Lower lobe of right lung (tissue), 2 donors: ENCODE measurements around the gene GPR27. TPM values are rescaled to one million over a fixed set of nuclear protein-coding genes. Genes with fewer than 3 reads are reported as not detected.

Source experiments
- ATAC-seq, 2 donors: fragments of 200-7000 bp; cut with Tn5 transposase; one replicate each; pipeline ENCODE4 v1.9.1; 2020 to 2022; ENCODE audit warnings: mild to moderate bottlenecking in 2 of 2, moderate library complexity in 2 of 2
- DNase-seq: peaks from one replicate; pipeline ENCODE4 v3.0.0-alpha.2; 2020
- H3K27ac ChIP-seq: fragments of 200-600 bp; one replicate; pipeline ENCODE4 v1.8.0; 2022
- H3K27me3 ChIP-seq: fragments of 200-600 bp; one replicate; pipeline ENCODE4 v1.8.0; 2022; ENCODE audit warnings: low read depth
- H3K36me3 ChIP-seq: fragments of 200-600 bp; one replicate; pipeline ENCODE4 v1.8.0; 2022; ENCODE audit warnings: mild to moderate bottlenecking
- H3K4me1 ChIP-seq: fragments of 200-600 bp; one replicate; pipeline ENCODE4 v1.8.0; 2022
- H3K4me3 ChIP-seq: fragments of 200-600 bp; one replicate; pipeline ENCODE4 v1.8.0; 2022; ENCODE audit warnings: mild to moderate bottlenecking
- H3K9me3 ChIP-seq: fragments of 200-600 bp; one replicate; pipeline ENCODE4 v1.8.0; 2022
- intact Hi-C: fragments of 100-400 bp; cut with DNase I; formaldehyde crosslinking; loops from one replicate; pipeline ENCODE4 v1.11.0; 2022
- total RNA-seq: library from RNA; stranded (reverse); fragmentation: NEBNext Ultra II Directional; extraction: Animal tissue kit (Norgen Biotek cat#: 25700); gene quantifications from one replicate; pipeline ENCODE4 v1.2.1, GENCODE V29; 2021
- TF ChIP-seq, protein P1 (sequence below): fragments of 200-600 bp; IDR thresholded peaks from one replicate; pipeline ENCODE4 v1.8.0; 2022; ENCODE audit warnings: antibody characterized with exemption, mild to moderate bottlenecking
- donor health status: DM: no; HTN: yes; CAD: no; lungs with severe emphysema.

GPR27 gene
- total RNA-seq, 1 donor from 2014 or later = 2.6 TPM

GRCh38 chr3:71785532-71786216, 32.0 kb downstream of the GPR27 start:
- no peak for ATAC-seq
- H3K27ac ChIP-seq = no peak overlapping the region
- TF ChIP-seq, protein P1, sequence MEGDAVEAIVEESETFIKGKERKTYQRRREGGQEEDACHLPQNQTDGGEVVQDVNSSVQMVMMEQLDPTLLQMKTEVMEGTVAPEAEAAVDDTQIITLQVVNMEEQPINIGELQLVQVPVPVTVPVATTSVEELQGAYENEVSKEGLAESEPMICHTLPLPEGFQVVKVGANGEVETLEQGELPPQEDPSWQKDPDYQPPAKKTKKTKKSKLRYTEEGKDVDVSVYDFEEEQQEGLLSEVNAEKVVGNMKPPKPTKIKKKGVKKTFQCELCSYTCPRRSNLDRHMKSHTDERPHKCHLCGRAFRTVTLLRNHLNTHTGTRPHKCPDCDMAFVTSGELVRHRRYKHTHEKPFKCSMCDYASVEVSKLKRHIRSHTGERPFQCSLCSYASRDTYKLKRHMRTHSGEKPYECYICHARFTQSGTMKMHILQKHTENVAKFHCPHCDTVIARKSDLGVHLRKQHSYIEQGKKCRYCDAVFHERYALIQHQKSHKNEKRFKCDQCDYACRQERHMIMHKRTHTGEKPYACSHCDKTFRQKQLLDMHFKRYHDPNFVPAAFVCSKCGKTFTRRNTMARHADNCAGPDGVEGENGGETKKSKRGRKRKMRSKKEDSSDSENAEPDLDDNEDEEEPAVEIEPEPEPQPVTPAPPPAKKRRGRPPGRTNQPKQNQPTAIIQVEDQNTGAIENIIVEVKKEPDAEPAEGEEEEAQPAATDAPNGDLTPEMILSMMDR = no peak
- H3K9me3 ChIP-seq = no peaks in the 10 kb centered on the region
- H3K4me3 ChIP-seq = peak overlapping the region; percentile 39
- DNase-seq = no peak
- H3K36me3 ChIP-seq = no peaks in the 10 kb centered on the region
- H3K4me1 ChIP-seq = peaks cover 16% of the 10 kb centered on the region
- H3K27me3 ChIP-seq = peaks cover 60% of the 10 kb centered on the region
- intact Hi-C loops = no loop called here

GRCh38 chr3:71786217-71786549, 32.5 kb downstream of the GPR27 start:
- no peaks in the 10 kb centered on the region for H3K36me3 ChIP-seq
- H3K4me1 ChIP-seq = peaks cover 16% of the 10 kb centered on the region
- peaks cover 55% of the 10 kb centered on the region for H3K27me3 ChIP-seq
- H3K9me3 ChIP-seq = no peaks in the 10 kb centered on the region
- intact Hi-C loops = no loop called here
- H3K4me3 ChIP-seq = no peak overlapping the region
- H3K27ac ChIP-seq = no peak overlapping the region
- TF ChIP-seq, protein P1 = no peak
- no peak for DNase-seq
- ATAC-seq = no peak

- intact Hi-C loops = no loop called here
- H3K36me3 ChIP-seq = no peaks in the 10 kb centered on the region
- TF ChIP-seq, protein P1 = no peak
- peaks cover 51% of the 10 kb centered on the region for H3K27me3 ChIP-seq
- DNase-seq = no peak
- H3K4me1 ChIP-seq = peaks cover 16% of the 10 kb centered on the region
- no peak overlapping the region for H3K4me3 ChIP-seq
- no peaks in the 10 kb centered on the region for H3K9me3 ChIP-seq
- no peak for ATAC-seq
- no peak overlapping the region for H3K27ac ChIP-seq
Observed at GRCh38 chr3:71786551-71786950, 32.9 kb downstream of the GPR27 start.

GRCh38 chr3:71787851-71788405, 34.3 kb downstream of the GPR27 start:
- no peaks in the 10 kb centered on the region for H3K36me3 ChIP-seq
- DNase-seq = no peak
- TF ChIP-seq, protein P1 = no peak
- peaks cover 39% of the 10 kb centered on the region for H3K27me3 ChIP-seq
- intact Hi-C loops = no loop called here
- H3K27ac ChIP-seq = no peak overlapping the region
- no peak overlapping the region for H3K4me3 ChIP-seq
- H3K9me3 ChIP-seq = no peaks in the 10 kb centered on the region
- H3K4me1 ChIP-seq = peaks cover 16% of the 10 kb centered on the region
- ATAC-seq = no peak

DNA sequence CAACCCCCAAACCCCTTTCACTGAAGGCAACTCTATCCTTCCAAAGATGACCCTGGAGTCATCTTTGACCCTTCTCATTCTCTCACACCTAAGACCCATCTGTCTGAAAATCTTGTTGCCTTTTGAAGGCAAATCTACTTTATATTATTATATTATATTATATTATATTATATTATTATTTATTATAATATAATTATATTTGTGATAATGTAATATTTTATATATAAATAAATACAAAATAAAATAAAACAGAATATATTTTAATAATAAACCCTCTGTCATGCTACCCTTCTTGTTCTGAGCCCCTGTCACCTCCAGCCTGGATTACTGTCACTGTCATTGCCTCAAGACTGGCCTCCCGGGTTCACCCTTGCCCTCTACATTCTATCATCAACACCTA, 36.3 kb downstream of the GPR27 start:
- TF ChIP-seq, protein P1 = no peak
- Histone ChIP-seq H3K36me3 (no peaks in the 10 kb centered on the region), H3K4me1 (peaks cover 7% of the 10 kb centered on the region), H3K4me3 (no peak overlapping the region), H3K27ac (no peak overlapping the region), H3K9me3 (no peaks in the 10 kb centered on the region), H3K27me3 (peaks cover 19% of the 10 kb centered on the region)
- intact Hi-C loops = no loop called here
- DNase-seq (no peak), ATAC-seq (no peak)
